Measurements from ENCODE around the gene ZNF664. TPM values are rescaled to one million over a fixed set of nuclear protein-coding genes. Genes with fewer than 3 reads are reported as not detected.

The ZNF664 gene
- total RNA-seq, 2 donors from 2014 or later: 53.1 to 56.2 TPM

DNA sequence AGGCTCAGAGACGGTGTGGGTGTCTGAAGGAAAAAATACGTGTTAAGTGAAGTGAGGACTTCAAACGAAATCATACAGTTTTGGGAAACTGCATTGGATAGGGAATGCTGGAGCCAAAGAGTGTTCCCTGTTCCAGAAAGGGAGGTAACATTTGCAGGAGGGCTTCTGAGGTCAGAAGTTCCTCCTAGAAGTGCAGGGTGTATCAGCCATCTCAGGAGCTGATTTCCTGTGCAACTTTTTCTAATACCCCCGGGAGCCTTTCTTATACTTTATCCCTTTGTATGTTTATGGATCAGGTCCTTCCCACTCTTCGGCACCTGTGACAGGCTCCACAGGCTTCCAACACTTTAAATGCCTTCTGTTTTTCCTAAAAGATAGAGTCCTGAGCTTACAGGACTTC, 24.9 kb downstream of the ZNF664 start:
- Histone ChIP-seq H3K4me3 (no peak overlapping the region), H3K36me3 (peaks cover 24% of the 10 kb centered on the region), H3K9me3 (no peaks in the 10 kb centered on the region), H3K27me3 (no peaks in the 10 kb centered on the region), H3K4me1 (peaks cover 0 to 66% of the 10 kb centered on the region in 2 donors), H3K27ac (peak overlapping the region in 1 of 2 donors; percentile 52)
- DNase-seq (ENCODE audit: low spot score): no peak
- TF ChIP-seq, protein P1, sequence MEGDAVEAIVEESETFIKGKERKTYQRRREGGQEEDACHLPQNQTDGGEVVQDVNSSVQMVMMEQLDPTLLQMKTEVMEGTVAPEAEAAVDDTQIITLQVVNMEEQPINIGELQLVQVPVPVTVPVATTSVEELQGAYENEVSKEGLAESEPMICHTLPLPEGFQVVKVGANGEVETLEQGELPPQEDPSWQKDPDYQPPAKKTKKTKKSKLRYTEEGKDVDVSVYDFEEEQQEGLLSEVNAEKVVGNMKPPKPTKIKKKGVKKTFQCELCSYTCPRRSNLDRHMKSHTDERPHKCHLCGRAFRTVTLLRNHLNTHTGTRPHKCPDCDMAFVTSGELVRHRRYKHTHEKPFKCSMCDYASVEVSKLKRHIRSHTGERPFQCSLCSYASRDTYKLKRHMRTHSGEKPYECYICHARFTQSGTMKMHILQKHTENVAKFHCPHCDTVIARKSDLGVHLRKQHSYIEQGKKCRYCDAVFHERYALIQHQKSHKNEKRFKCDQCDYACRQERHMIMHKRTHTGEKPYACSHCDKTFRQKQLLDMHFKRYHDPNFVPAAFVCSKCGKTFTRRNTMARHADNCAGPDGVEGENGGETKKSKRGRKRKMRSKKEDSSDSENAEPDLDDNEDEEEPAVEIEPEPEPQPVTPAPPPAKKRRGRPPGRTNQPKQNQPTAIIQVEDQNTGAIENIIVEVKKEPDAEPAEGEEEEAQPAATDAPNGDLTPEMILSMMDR (IDR thresholded peaks at IDR 0.05): no peak

DNA sequence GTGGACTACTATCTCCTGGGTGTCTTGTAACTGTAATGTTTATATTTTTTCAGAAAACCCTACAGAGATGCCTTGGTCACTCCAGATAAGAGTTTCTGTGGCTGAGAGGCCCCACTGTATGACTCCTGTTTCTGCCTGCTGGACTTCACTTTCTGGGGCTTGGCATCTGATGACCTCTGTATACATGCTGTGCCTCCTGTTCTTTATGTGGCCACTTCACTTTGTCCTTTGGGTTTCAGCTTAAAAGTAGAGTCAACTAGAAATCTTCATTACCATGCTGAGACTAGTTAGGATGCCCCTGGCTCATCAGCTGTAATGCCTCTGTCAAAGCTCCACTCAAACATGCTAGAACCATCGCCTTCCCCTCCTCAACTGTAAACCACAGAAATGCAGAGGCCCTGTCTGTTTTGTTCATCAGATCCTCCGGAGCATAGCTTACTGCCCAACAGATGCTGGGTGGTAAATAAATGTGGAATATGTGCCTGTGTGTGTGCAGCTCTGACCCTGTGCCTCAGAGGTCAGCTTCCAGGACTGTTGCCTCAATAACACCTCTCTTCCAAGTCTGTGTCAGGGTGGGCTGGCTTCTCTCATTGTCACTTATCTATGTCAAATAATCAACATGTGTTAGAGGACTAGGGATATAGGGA, 25.5 kb downstream of the ZNF664 start:
- peaks cover 0 to 66% of the 10 kb centered on the region in 2 donors for H3K4me1 ChIP-seq
- no peak overlapping the region for H3K4me3 ChIP-seq
- peak overlapping the region; percentile 31 to 52 for H3K27ac ChIP-seq
- H3K9me3 ChIP-seq: no peaks in the 10 kb centered on the region
- no peaks in the 10 kb centered on the region for H3K27me3 ChIP-seq
- peaks cover 20% of the 10 kb centered on the region for H3K36me3 ChIP-seq
- DNase-seq (ENCODE audit: low spot score): no peak
- TF ChIP-seq, protein P1 (IDR thresholded peaks at IDR 0.05): no peak

DNA sequence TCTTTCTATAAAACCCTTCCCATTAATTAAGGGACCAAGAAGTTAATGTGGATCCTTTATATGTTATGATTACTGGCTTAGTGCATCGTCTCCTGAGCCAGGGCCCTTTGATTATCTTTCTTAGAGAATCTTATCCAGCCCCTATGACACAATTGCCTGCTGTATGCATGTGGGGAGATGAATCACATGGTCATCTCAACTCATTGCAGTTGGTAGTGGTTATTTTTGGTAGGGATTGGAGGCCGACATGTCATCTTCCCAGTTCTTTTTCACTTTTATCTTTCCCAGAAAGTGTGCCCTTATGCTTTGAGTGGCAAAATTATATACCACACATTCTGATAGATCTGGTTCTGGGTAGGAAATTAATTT, 26.0 kb downstream of the ZNF664 start:
- H3K4me1 ChIP-seq: peaks cover 0 to 62% of the 10 kb centered on the region in 2 donors
- no peaks in the 10 kb centered on the region for H3K27me3 ChIP-seq
- no peak for DNase-seq (ENCODE audit: low spot score)
- peaks cover 23% of the 10 kb centered on the region for H3K36me3 ChIP-seq
- H3K9me3 ChIP-seq: no peaks in the 10 kb centered on the region
- no peak overlapping the region for H3K4me3 ChIP-seq
- TF ChIP-seq, protein P1 (IDR thresholded peaks at IDR 0.05): no peak
- H3K27ac ChIP-seq: peak overlapping the region; percentile 31 to 52

DNA sequence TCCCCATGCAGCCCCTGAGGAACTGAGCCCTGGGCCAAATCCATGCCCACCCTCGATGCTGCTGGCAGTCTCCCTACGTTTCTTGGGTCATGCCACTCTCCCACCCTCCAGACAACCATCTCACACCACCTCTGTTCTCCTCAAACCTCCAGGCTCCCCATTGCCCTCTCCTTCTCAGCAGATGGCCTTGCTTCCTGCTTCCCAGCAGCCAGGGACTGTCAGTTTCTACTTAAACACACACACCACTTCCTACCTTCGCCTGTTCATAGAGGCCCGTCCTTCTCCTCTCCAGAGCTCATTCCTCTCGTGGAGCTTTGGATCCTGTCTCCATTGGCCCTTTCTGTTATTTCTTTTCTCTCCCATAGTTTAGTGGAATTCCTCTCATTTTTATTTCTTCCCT, 27.1 kb downstream of the ZNF664 start:
- peaks cover 0 to 52% of the 10 kb centered on the region in 2 donors for H3K4me1 ChIP-seq
- H3K36me3 ChIP-seq: peaks cover 30% of the 10 kb centered on the region

DNA sequence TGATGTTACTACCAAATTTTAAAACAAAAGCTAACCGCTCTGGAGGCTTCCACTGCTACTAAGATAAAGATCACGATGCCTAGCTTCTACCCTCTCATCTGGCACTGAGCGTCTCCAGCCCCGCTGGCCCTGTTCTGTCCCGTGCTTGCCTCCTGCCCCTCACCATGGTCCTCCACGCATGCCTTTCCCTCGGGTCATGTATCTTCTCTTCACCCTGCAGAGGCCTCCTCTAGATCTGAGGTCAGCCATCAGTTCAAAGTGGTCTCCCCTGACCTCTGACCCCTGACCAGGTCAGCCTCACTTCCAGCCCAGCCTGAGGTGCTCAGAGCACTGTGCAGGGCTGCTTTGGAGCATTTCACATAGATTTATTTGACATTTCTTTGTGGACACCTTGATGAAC, 28.3 kb downstream of the ZNF664 start:
- Histone ChIP-seq H3K4me1 (peaks cover 0 to 46% of the 10 kb centered on the region in 2 donors), H3K4me3 (no peak overlapping the region), H3K36me3 (peaks cover 30% of the 10 kb centered on the region), H3K27ac (no peak overlapping the region), H3K27me3 (no peaks in the 10 kb centered on the region), H3K9me3 (no peaks in the 10 kb centered on the region)
- no peak for DNase-seq (ENCODE audit: low spot score)
- TF ChIP-seq, protein P1 (IDR thresholded peaks at IDR 0.05): no peak

More for the DNA sequence above, 27.1 kb downstream of the ZNF664 start:
- no peak for DNase-seq (ENCODE audit: low spot score)
- Histone ChIP-seq H3K27ac (no peak overlapping the region), H3K27me3 (no peaks in the 10 kb centered on the region), H3K4me3 (no peak overlapping the region), H3K9me3 (no peaks in the 10 kb centered on the region)
- TF ChIP-seq, protein P1 (IDR thresholded peaks at IDR 0.05): no peak

All from right atrium auricular region (tissue), 2 donors.